Esophagus mucosa (tissue), 1 donor: ENCODE measurements around the gene HAUS8. TPM values are rescaled to one million over a fixed set of nuclear protein-coding genes. Genes with fewer than 3 reads are reported as not detected.

Experiments
- total RNA-seq: library from RNA; stranded (reverse); gene quantifications from one replicate; pipeline ENCODE4 v1.2.4, GENCODE V29; 2023
- donor health status: DM: yes; HTN: yes; CAD: no.

Gene HAUS8
- total RNA-seq, 1 donor from 2014 or later = 6.1 TPM

Other genes starting within 250 kb of the HAUS8 start
- 19.7 TPM for gene SIN3B, start 246.1 kb downstream of the HAUS8 start, total RNA-seq
- gene F2RL3, start 186.5 kb downstream of the HAUS8 start, total RNA-seq = 0.24 TPM
- 2.0 TPM for gene CPAMD8, start 48.6 kb downstream of the HAUS8 start, total RNA-seq
- 27.4 TPM for gene MYO9B, start 325 bp upstream of the HAUS8 start, total RNA-seq
- 21.7 TPM for gene USE1, start 139.9 kb upstream of the HAUS8 start, total RNA-seq
- gene OCEL1, start 150.8 kb upstream of the HAUS8 start, total RNA-seq = 13.3 TPM
- 53.8 TPM for gene NR2F6, start 170.5 kb upstream of the HAUS8 start, total RNA-seq
- gene USHBP1, start 189.3 kb upstream of the HAUS8 start, total RNA-seq = 0.64 TPM
- 55.8 TPM for gene BABAM1, start 192.0 kb upstream of the HAUS8 start, total RNA-seq
- gene ANKLE1, start 206.4 kb upstream of the HAUS8 start, total RNA-seq = 0.04 TPM
- 2.2 TPM for gene ABHD8, start 228.0 kb upstream of the HAUS8 start, total RNA-seq
- gene MRPL34, start 230.4 kb upstream of the HAUS8 start, total RNA-seq = 42.6 TPM
- gene DDA1, start 234.1 kb upstream of the HAUS8 start, total RNA-seq = 21.5 TPM